ENCODE data around the gene AUNIP. TPM values are rescaled to one million over a fixed set of nuclear protein-coding genes. Genes with fewer than 3 reads are reported as not detected.
"Not testable (repeated sequence)": the region's sequence is repeated elsewhere in the genome, so short reads cannot be mapped to it uniquely, and the experiment has no call there.

The AUNIP gene
- total and polyA plus RNA-seq, 3 experiments from 2014 or later, result 7.3 to 7.4 TPM; not detected in 1

- Mint-ChIP-seq H3K36me3 (peaks cover 0 to 2% (median 0%) of the 10 kb centered on the region in 3 donors), H3K4me1 (no peaks in the 10 kb centered on the region), H3K27me3 (no peaks in the 10 kb centered on the region), H3K4me3 (no peak overlapping the region), H3K9me3 (peaks cover 0 to 3% (median 0%) of the 10 kb centered on the region in 5 donors), H3K27ac (peak overlapping the region in 1 of 8 donors; percentile 26)
- Histone ChIP-seq H3K4me3 (ENCODE audit: low read length) (no peak overlapping the region), H3K27ac (ENCODE audit: low read depth, low read length) (no peak overlapping the region), H3K9me3 (ENCODE audit: low read length) (no peaks in the 10 kb centered on the region), H3K27me3 (ENCODE audit: insufficient read depth, low read length, poor library complexity, severe bottlenecking) (no peaks in the 10 kb centered on the region), H3K4me1 (ENCODE audit: insufficient read depth, low read length) (no peaks in the 10 kb centered on the region), H3K36me3 (ENCODE audit: insufficient read depth, low read length) (no peaks in the 10 kb centered on the region)
- ChIA-PET CTCF (interaction anchor here (1.1 kb wide), 1 partner anchor 15 kb away, joined by 3 read pairs; no protein-coding TSS in a partner anchor), POLR2A (no interaction called here)
- DNase-seq, result no peak
These were observed 14.5 kb downstream of the AUNIP start for GRCh38 chr1:25844536-25845337.

- Histone ChIP-seq H3K4me1 (ENCODE audit: insufficient read depth, low read length) (no peaks in the 10 kb centered on the region), H3K27ac (ENCODE audit: low read depth, low read length) (no peak overlapping the region), H3K4me3 (ENCODE audit: low read length) (no peak overlapping the region), H3K9me3 (ENCODE audit: low read length) (no peaks in the 10 kb centered on the region), H3K27me3 (ENCODE audit: insufficient read depth, low read length, poor library complexity, severe bottlenecking) (no peaks in the 10 kb centered on the region), H3K36me3 (ENCODE audit: insufficient read depth, low read length) (no peaks in the 10 kb centered on the region)
- Mint-ChIP-seq H3K9me3 (peaks cover 0 to 6% (median 0%) of the 10 kb centered on the region in 5 donors), H3K4me1 (no peaks in the 10 kb centered on the region), H3K4me3 (no peak overlapping the region), H3K27me3 (no peaks in the 10 kb centered on the region), H3K27ac (no peak overlapping the region), H3K36me3 (peaks cover 0 to 2% (median 0%) of the 10 kb centered on the region in 3 donors)
- ChIA-PET POLR2A (interaction anchor here (0.6 kb wide), 1 partner anchor 25 kb away, joined by 7 read pairs; no protein-coding TSS in a partner anchor), CTCF (no interaction called here)
- DNase-seq, result no peak
These were observed 15.8 kb downstream of the AUNIP start for GRCh38 chr1:25843483-25843882.

- not testable (repeated sequence) for H3K27me3 ChIP-seq (ENCODE audit: insufficient read depth, low read length, poor library complexity, severe bottlenecking); H3K4me3 Mint-ChIP-seq; H3K9me3 ChIP-seq (ENCODE audit: low read length); H3K27ac Mint-ChIP-seq; H3K9me3 Mint-ChIP-seq; H3K4me1 ChIP-seq (ENCODE audit: insufficient read depth, low read length); DNase-seq; H3K36me3 ChIP-seq (ENCODE audit: insufficient read depth, low read length); H3K4me1 Mint-ChIP-seq; H3K27me3 Mint-ChIP-seq; H3K27ac ChIP-seq (ENCODE audit: low read depth, low read length); H3K4me3 ChIP-seq (ENCODE audit: low read length)
- ChIA-PET CTCF (interaction anchor here (1.0 kb wide), 1 partner anchor 158 kb away, joined by 3 read pairs; the partner anchor contains the start of gene PAFAH2), POLR2A (interaction anchor here (0.5 kb wide), 1 partner anchor 13 kb away, joined by 3 read pairs; no protein-coding TSS in a partner anchor)
- peaks cover 0 to 11% (median 3%) of the 10 kb centered on the region in 3 donors for H3K36me3 Mint-ChIP-seq
These were observed 19.4 kb downstream of the AUNIP start for GRCh38 chr1:25839808-25840207.

- H3K9me3 ChIP-seq (ENCODE audit: low read length), result no peaks in the 10 kb centered on the region
- no peaks in the 10 kb centered on the region for H3K27me3 Mint-ChIP-seq
- no peak overlapping the region for H3K27ac ChIP-seq (ENCODE audit: low read depth, low read length)
- peaks cover 0 to 30% (median 6%) of the 10 kb centered on the region in 3 donors for H3K36me3 Mint-ChIP-seq
- no peak overlapping the region for H3K4me3 Mint-ChIP-seq
- no peaks in the 10 kb centered on the region for H3K27me3 ChIP-seq (ENCODE audit: insufficient read depth, low read length, poor library complexity, severe bottlenecking)
- ChIA-PET POLR2A (no interaction called here), CTCF (no interaction called here)
- no peak overlapping the region for H3K27ac Mint-ChIP-seq
- H3K36me3 ChIP-seq (ENCODE audit: insufficient read depth, low read length), result peaks cover 7% of the 10 kb centered on the region
- H3K4me1 Mint-ChIP-seq, result no peaks in the 10 kb centered on the region
- peaks cover 0 to 6% (median 0%) of the 10 kb centered on the region in 5 donors for H3K9me3 Mint-ChIP-seq
- H3K4me1 ChIP-seq (ENCODE audit: insufficient read depth, low read length), result peaks cover 3% of the 10 kb centered on the region
- no peak for DNase-seq
- H3K4me3 ChIP-seq (ENCODE audit: low read length), result no peak overlapping the region
These were observed 21.9 kb downstream of the AUNIP start for GRCh38 chr1:25837262-25837875.

GRCh38 chr1:25836695-25837094, 22.6 kb downstream of the AUNIP start:
- Histone ChIP-seq H3K9me3 (ENCODE audit: low read length) (no peaks in the 10 kb centered on the region), H3K27ac (ENCODE audit: low read depth, low read length) (no peak overlapping the region), H3K4me1 (ENCODE audit: insufficient read depth, low read length) (peaks cover 9% of the 10 kb centered on the region), H3K36me3 (ENCODE audit: insufficient read depth, low read length) (peaks cover 14% of the 10 kb centered on the region), H3K27me3 (ENCODE audit: insufficient read depth, low read length, poor library complexity, severe bottlenecking) (no peaks in the 10 kb centered on the region), H3K4me3 (ENCODE audit: low read length) (no peak overlapping the region)
- H3K9me3 Mint-ChIP-seq, result peaks cover 0 to 6% (median 0%) of the 10 kb centered on the region in 5 donors
- H3K4me3 Mint-ChIP-seq, result no peak overlapping the region
- H3K4me1 Mint-ChIP-seq, result peaks cover 0 to 1% (median under 1%) of the 10 kb centered on the region in 3 donors
- H3K27me3 Mint-ChIP-seq, result no peaks in the 10 kb centered on the region
- DNase-seq, result no peak
- ChIA-PET POLR2A (no interaction called here), CTCF (no interaction called here)
- H3K27ac Mint-ChIP-seq, result peak overlapping the region in 1 of 8 donors; percentile 69
- H3K36me3 Mint-ChIP-seq, result peaks cover 0 to 37% (median 6%) of the 10 kb centered on the region in 3 donors

- no peak for DNase-seq
- no peak overlapping the region for H3K4me3 Mint-ChIP-seq
- H3K27me3 ChIP-seq (ENCODE audit: insufficient read depth, low read length, poor library complexity, severe bottlenecking), result no peaks in the 10 kb centered on the region
These were observed 24.4 kb downstream of the AUNIP start for GRCh38 chr1:25834894-25835293.

GRCh38 chr1:25833158-25833557, 26.1 kb downstream of the AUNIP start:
- Mint-ChIP-seq H3K9me3 (no peaks in the 10 kb centered on the region), H3K36me3 (peaks cover 8 to 72% (median 22%) of the 10 kb centered on the region in 3 donors), H3K27me3 (no peaks in the 10 kb centered on the region), H3K4me1 (peaks cover 0 to 4% (median 3%) of the 10 kb centered on the region in 3 donors), H3K27ac (peak overlapping the region in 1 of 8 donors; percentile 24), H3K4me3 (no peak overlapping the region)
- Histone ChIP-seq H3K4me3 (ENCODE audit: low read length) (no peak overlapping the region), H3K27ac (ENCODE audit: low read depth, low read length) (no peak overlapping the region), H3K27me3 (ENCODE audit: insufficient read depth, low read length, poor library complexity, severe bottlenecking) (no peaks in the 10 kb centered on the region), H3K9me3 (ENCODE audit: low read length) (no peaks in the 10 kb centered on the region), H3K36me3 (ENCODE audit: insufficient read depth, low read length) (peaks cover 36% of the 10 kb centered on the region), H3K4me1 (ENCODE audit: insufficient read depth, low read length) (peaks cover 9% of the 10 kb centered on the region)
- no peak for DNase-seq
- CTCF ChIA-PET, result no interaction called here
- POLR2A ChIA-PET, result interaction anchor here (0.6 kb wide), 1 partner anchor 12 kb away, joined by 3 read pairs; no protein-coding TSS in a partner anchor

More at GRCh38 chr1:25834894-25835293, 24.4 kb downstream of the AUNIP start:
- Mint-ChIP-seq H3K27ac (no peak overlapping the region), H3K4me1 (peaks cover 0 to 4% (median 3%) of the 10 kb centered on the region in 3 donors), H3K27me3 (no peaks in the 10 kb centered on the region), H3K9me3 (peaks cover 0 to 3% (median 0%) of the 10 kb centered on the region in 5 donors), H3K36me3 (peaks cover 8 to 55% (median 14%) of the 10 kb centered on the region in 3 donors)
- POLR2A ChIA-PET, result no interaction called here
- H3K27ac ChIP-seq (ENCODE audit: low read depth, low read length), result no peak overlapping the region
- H3K4me1 ChIP-seq (ENCODE audit: insufficient read depth, low read length), result peaks cover 9% of the 10 kb centered on the region
- H3K36me3 ChIP-seq (ENCODE audit: insufficient read depth, low read length), result peaks cover 25% of the 10 kb centered on the region
- CTCF ChIA-PET, result interaction anchor here (1.3 to 1.7 kb wide), 3 partner anchors 10 to 163 kb away, joined by 3 read pairs; partner anchors contain the start of gene PAFAH2
- H3K9me3 ChIP-seq (ENCODE audit: low read length), result no peaks in the 10 kb centered on the region
- H3K4me3 ChIP-seq (ENCODE audit: low read length), result no peak overlapping the region

Data from CD8-positive, alpha-beta memory T cell (primary cell).